Endothelial cell of umbilical vein (primary cell): ENCODE data around the gene CCNK. TPM values are rescaled to one million over a fixed set of nuclear protein-coding genes. Genes with fewer than 3 reads are reported as not detected.

ENCODE experiments used
- BruUV-seq: library from RNA; stranded (reverse); fragments of 400-500 nt; replicated peaks from 2 replicates; lab custom pipeline; 2021; lab: Mats Ljungman, UMichigan
- CTCF ChIA-PET: fragments of 300-600, 350-600 bp; sonication (Branson Sonifier 250); formaldehyde crosslinking; loops from one replicate; lab custom pipeline; 2021; ENCODE audit warnings: antibody characterized with exemption, inconsistent platforms; lab: Charles Lee
- POLR2A ChIA-PET: fragments of 300-600, 350-600 bp; sonication (Branson Sonifier 250); formaldehyde crosslinking; loops from one replicate; lab custom pipeline; 2021; ENCODE audit warnings: antibody characterized with exemption, inconsistent platforms; lab: Charles Lee
- DNase-seq: peaks from one replicate; pipeline ENCODE4 v3.0.0-alpha.2; 2011; ENCODE audit warnings: low read depth, low spot score
- FAIRE-seq: peaks from 2 replicates; lab custom pipeline; 2011; peaks lifted over from hg19 to GRCh38; lab: Jason Lieb, UNC
- H2AFZ ChIP-seq: 2 replicates; pipeline ENCODE4 v1.6.0; 2012; ENCODE audit warnings: low read depth, low read length, control low read depth, inconsistent platforms
- H3K27ac ChIP-seq: 2 replicates; pipeline ENCODE4 v1.5.1; 2011; ENCODE audit warnings: low read depth, mild to moderate bottlenecking, control low read depth, low read length, moderate library complexity; ENCODE audit not compliant: insufficient read depth
- H3K27me3 ChIP-seq, 2 experiments: 2 replicates each; pipeline versions ENCODE4 v1.6.0 to v1.6.1; 2011; ENCODE audit warnings: low read length in 2 of 2, mixed read lengths in 1 of 2; ENCODE audit not compliant: control insufficient read depth in 2 of 2, insufficient read depth in 2 of 2
- H3K36me3 ChIP-seq, 2 experiments: 2 replicates in 1 of 2; 3 replicates in 1 of 2; pipeline ENCODE4 v1.5.1; 2011; ENCODE audit warnings: low read length in 2 of 2, mild to moderate bottlenecking in 1 of 2, moderate library complexity in 1 of 2; ENCODE audit not compliant: control insufficient read depth in 2 of 2, insufficient read depth in 2 of 2; ENCODE audit errors: extremely low read depth in 1 of 2
- H3K4me1 ChIP-seq: 3 replicates; pipeline ENCODE4 v1.5.1; 2011; ENCODE audit warnings: mild to moderate bottlenecking, low read length; ENCODE audit not compliant: control insufficient read depth, insufficient read depth; ENCODE audit errors: extremely low read depth
- H3K4me2 ChIP-seq: 2 replicates; pipeline ENCODE4 v1.6.1; 2011; ENCODE audit warnings: low read length, control low read depth, mixed read lengths; ENCODE audit not compliant: insufficient read depth
- H3K4me3 ChIP-seq, 3 experiments: fragments of 200-600 bp in 1 of 3; sonication (generic), shearing (Covaris generic) in 1 of 3; replicated peaks in 1 of 3; 2 replicates each; pipeline ENCODE4 v1.5.1; 2011 to 2016; ENCODE audit warnings: control low read depth in 3 of 3, low read length in 3 of 3, mild to moderate bottlenecking in 2 of 3, inconsistent platforms in 1 of 3, low read depth in 1 of 3, moderate library complexity in 1 of 3; ENCODE audit not compliant: insufficient read depth in 1 of 3
- H3K79me2 ChIP-seq: 2 replicates; pipeline ENCODE4 v1.6.0; 2012; ENCODE audit warnings: low read length, inconsistent platforms; ENCODE audit not compliant: control insufficient read depth, insufficient read depth
- H3K9ac ChIP-seq: replicated peaks from 2 replicates; pipeline ENCODE3; 2011; ENCODE audit warnings: low read length, control low read depth; ENCODE audit not compliant: insufficient read depth; ENCODE audit errors: extremely low read depth
- H3K9me1 ChIP-seq: replicated peaks from 3 replicates; pipeline ENCODE4 v1.6.0; 2011; ENCODE audit warnings: mild to moderate bottlenecking, low read length; ENCODE audit not compliant: control insufficient read depth, insufficient read depth; ENCODE audit errors: extremely low read depth
- H3K9me3 ChIP-seq: replicated peaks from 2 replicates; pipeline ENCODE4 v1.5.1; 2012; ENCODE audit warnings: low read length, inconsistent platforms; ENCODE audit not compliant: control insufficient read depth, insufficient read depth
- H4K20me1 ChIP-seq: replicated peaks from 2 replicates; pipeline ENCODE3; 2011; ENCODE audit warnings: mild to moderate bottlenecking, low read length; ENCODE audit not compliant: control insufficient read depth, insufficient read depth; ENCODE audit errors: extremely low read depth
- GATA2 ChIP-seq: IDR thresholded peaks from 2 replicates; pipeline ENCODE4 v1.7.0; 2011; ENCODE audit warnings: low read depth, mild to moderate bottlenecking, moderate library complexity, mixed read lengths, low read length; ENCODE audit not compliant: insufficient read length, insufficient read depth
- MYC ChIP-seq: IDR thresholded peaks from one replicate; pipeline ENCODE4 v1.6.1; 2011; ENCODE audit warnings: mild to moderate bottlenecking, low read depth, low read length
- POLR2A ChIP-seq: IDR thresholded peaks from 2 replicates; pipeline ENCODE4 v1.6.1; 2012; ENCODE audit warnings: low read depth, mild to moderate bottlenecking, control low read depth, low read length
- POLR2AphosphoS5 ChIP-seq: IDR thresholded peaks from 2 replicates; pipeline ENCODE4 v1.6.1; 2012; ENCODE audit warnings: low read depth, mild to moderate bottlenecking, control low read depth, low read length, moderate library complexity; ENCODE audit not compliant: insufficient read depth
- dilution Hi-C: fragments of 300-500 bp; cut with MboI; formaldehyde crosslinking; loops from one replicate; pipeline ENCODE4 v1.15.0; 2019; ENCODE audit warnings: low sequenced_read_pairs; ENCODE audit not compliant: extremely low pct_ligation_motif_present
- intact Hi-C: fragments of 100-400 bp; cut with micrococcal nuclease; formaldehyde crosslinking; loops from one replicate; pipeline ENCODE4 v1.10.0; 2022
- polyA plus RNA-seq, 4 experiments: library from polyadenylated mRNA; depleted of rRNA in 3 of 4; stranded (reverse) in 3 of 4; unstranded in 1 of 4; fragments of >200 nt; gene quantifications; 2 replicates each; pipeline versions ENCODE4 v1.2.1 to v1.2.3, GENCODE V29; 2011 to 2012; ENCODE audit warnings: missing spikeins in 1 of 4
- total RNA-seq: library from RNA; stranded (reverse); gene quantifications from 2 replicates; pipeline ENCODE4 v1.2.3, GENCODE V29; 2021
- TF ChIP-seq, protein P1 (sequence below), 2 donors: IDR thresholded peaks; 1 replicate in 1 of 2; 2 replicates in 1 of 2; pipeline ENCODE4 v1.5.1; 2011; ENCODE audit warnings: low read length in 2 of 2, mild to moderate bottlenecking in 2 of 2, moderate library complexity in 2 of 2, control low read depth in 1 of 2, inconsistent platforms in 1 of 2, low read depth in 1 of 2; ENCODE audit not compliant: insufficient read depth in 1 of 2; ENCODE audit errors: extremely low read depth in 1 of 2
- TF ChIP-seq, protein P2 (sequence below): IDR thresholded peaks from 2 replicates; pipeline ENCODE4 v1.6.1; 2011; ENCODE audit not compliant: insufficient read depth, insufficient read length

CCNK gene
- total and polyA plus RNA-seq, 2 donors (not counting 3 experiments of a cell fraction or from before 2014, with no cell fraction given) = 11.9 to 59.3 TPM

DNA sequence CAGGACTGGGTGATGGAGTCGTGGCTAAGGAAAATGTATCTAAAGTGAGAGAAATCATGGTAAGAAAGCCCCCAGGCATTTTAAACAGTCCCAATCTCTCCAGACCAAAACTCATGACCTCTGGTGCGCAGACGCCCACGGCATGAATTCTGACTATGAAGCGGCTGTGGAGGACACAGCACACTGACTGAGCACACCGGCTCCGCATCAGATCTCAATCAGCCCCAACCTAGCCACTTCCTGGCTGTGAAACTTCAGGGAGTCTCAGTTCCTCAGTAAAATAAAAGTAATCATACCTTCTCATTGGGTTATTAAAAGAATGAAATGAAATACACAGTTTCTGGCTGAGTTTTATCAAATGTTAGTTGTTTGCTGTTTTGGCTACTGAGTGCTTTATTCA is 39.3 kb upstream of the CCNK start:
- Histone ChIP-seq H3K4me2 (no peak overlapping the region), H3K4me1 (no peaks in the 10 kb centered on the region), H3K9me1 (no peaks in the 10 kb centered on the region), H3K9ac (no peak overlapping the region), H3K27ac (no peak overlapping the region), H3K9me3 (no peaks in the 10 kb centered on the region), H3K4me3 (no peak overlapping the region), H4K20me1 (no peaks in the 10 kb centered on the region), H3K36me3 (peaks cover 3 to 21% of the 10 kb centered on the region in 2 experiments), H3K79me2 (no peaks in the 10 kb centered on the region), H3K27me3 (no peaks in the 10 kb centered on the region), H2AFZ (no peak overlapping the region)
- FAIRE-seq (no peak), DNase-seq (no peak)
- intact Hi-C loops = no loop called here
- TF ChIP-seq, protein P1, sequence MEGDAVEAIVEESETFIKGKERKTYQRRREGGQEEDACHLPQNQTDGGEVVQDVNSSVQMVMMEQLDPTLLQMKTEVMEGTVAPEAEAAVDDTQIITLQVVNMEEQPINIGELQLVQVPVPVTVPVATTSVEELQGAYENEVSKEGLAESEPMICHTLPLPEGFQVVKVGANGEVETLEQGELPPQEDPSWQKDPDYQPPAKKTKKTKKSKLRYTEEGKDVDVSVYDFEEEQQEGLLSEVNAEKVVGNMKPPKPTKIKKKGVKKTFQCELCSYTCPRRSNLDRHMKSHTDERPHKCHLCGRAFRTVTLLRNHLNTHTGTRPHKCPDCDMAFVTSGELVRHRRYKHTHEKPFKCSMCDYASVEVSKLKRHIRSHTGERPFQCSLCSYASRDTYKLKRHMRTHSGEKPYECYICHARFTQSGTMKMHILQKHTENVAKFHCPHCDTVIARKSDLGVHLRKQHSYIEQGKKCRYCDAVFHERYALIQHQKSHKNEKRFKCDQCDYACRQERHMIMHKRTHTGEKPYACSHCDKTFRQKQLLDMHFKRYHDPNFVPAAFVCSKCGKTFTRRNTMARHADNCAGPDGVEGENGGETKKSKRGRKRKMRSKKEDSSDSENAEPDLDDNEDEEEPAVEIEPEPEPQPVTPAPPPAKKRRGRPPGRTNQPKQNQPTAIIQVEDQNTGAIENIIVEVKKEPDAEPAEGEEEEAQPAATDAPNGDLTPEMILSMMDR (IDR thresholded peaks at IDR 0.05; ENCODE audit: extremely low read depth in 1 of 2, insufficient read depth in 1 of 2, low read depth in 1 of 2, low read length in 2 of 2) = no peak
- TF ChIP-seq MYC = no peak
- TF ChIP-seq POLR2A = no peak
- no peak for TF ChIP-seq GATA2
- TF ChIP-seq, protein P2, sequence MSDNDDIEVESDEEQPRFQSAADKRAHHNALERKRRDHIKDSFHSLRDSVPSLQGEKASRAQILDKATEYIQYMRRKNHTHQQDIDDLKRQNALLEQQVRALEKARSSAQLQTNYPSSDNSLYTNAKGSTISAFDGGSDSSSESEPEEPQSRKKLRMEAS = no peak
- TF ChIP-seq POLR2AphosphoS5 = no peak
- dilution Hi-C loops = no loop called here
- no TSS peak for BruUV-seq
- CTCF ChIA-PET = interaction anchor here (1.0 kb wide), 1 partner anchor 15 kb away, joined by 3 read pairs; no protein-coding TSS in a partner anchor
- POLR2A ChIA-PET = no interaction called here
